WTC11 (cell line): ENCODE measurements around the gene REX1BD.

Experiments
- ATF1 ChIP-seq: sonication (generic); formaldehyde crosslinking; IDR thresholded peaks from 2 replicates; pipeline ENCODE4 v1.8.1; 2023; ENCODE audit warnings: mild to moderate bottlenecking, moderate library complexity, missing genetic modification reagents
- ELF4 ChIP-seq: sonication (generic); formaldehyde crosslinking; IDR thresholded peaks from 2 replicates; pipeline ENCODE4 v1.8.1; 2022; ENCODE audit warnings: low read depth, mild to moderate bottlenecking, moderate library complexity, missing genetic modification reagents
- KAT7 ChIP-seq: sonication (generic); formaldehyde crosslinking; IDR thresholded peaks from 2 replicates; pipeline ENCODE4 v1.8.1; 2023; ENCODE audit warnings: missing genetic modification reagents, mild to moderate bottlenecking, borderline replicate concordance
- NR2C2 ChIP-seq: sonication (generic); formaldehyde crosslinking; IDR thresholded peaks from 2 replicates; pipeline ENCODE4 v1.8.0; 2022; ENCODE audit warnings: mild to moderate bottlenecking, missing genetic modification reagents
- SOX15 ChIP-seq: fragments of 250-450 bp; sonication (Bioruptor Pico); IDR thresholded peaks from 2 replicates; pipeline ENCODE4 v1.9.0; 2021; ENCODE audit warnings: mild to moderate bottlenecking
- ZNF232 ChIP-seq: sonication (generic); formaldehyde crosslinking; IDR thresholded peaks from 2 replicates; pipeline ENCODE4 v1.8.0; 2022; ENCODE audit warnings: mild to moderate bottlenecking, missing genetic modification reagents
- ZNF263 ChIP-seq: sonication (generic); formaldehyde crosslinking; IDR thresholded peaks from 2 replicates; pipeline ENCODE4 v1.8.1; 2022; ENCODE audit warnings: low read depth, mild to moderate bottlenecking, moderate library complexity, missing genetic modification reagents
- TF ChIP-seq, protein P1 (sequence below): sonication (generic); formaldehyde crosslinking; IDR thresholded peaks from 2 replicates; pipeline ENCODE4 v1.8.0; 2023; ENCODE audit warnings: missing genetic modification reagents
- TF ChIP-seq, protein P2 (sequence below): fragments of 200-600 bp; IDR thresholded peaks from 2 replicates; pipeline ENCODE4 v1.8.0; 2022; ENCODE audit warnings: antibody characterized with exemption
- TF ChIP-seq, protein P3 (sequence below): sonication (generic); formaldehyde crosslinking; IDR thresholded peaks from 2 replicates; pipeline ENCODE4 v1.8.1; 2022; ENCODE audit warnings: low read depth, missing genetic modification reagents, borderline replicate concordance
- TF ChIP-seq, protein P4 (sequence below): sonication (generic); formaldehyde crosslinking; IDR thresholded peaks from 2 replicates; pipeline ENCODE4 v1.8.0; 2023; ENCODE audit warnings: mild to moderate bottlenecking, missing genetic modification reagents

DNA sequence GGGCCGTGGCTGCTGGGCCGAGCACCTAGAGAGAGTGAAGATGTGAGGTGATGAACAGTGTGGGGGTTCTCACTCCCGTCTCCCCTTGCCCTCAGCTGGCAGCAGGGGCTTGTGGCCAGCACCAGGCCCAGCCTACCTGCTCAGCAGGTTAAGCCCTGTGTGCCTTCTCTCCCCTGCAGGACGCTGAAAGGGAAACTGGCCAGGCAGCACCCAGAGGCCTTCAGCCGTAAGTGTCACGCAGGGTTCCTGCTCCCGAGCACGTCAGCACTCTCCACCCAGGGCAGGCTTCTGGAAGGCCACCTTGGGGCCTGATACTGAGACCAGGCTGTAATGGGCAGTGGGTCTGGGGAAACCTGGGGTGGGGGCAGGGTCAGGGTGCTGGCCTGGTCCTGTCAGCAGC lies 21.6 kb upstream of the REX1BD start:
- TF ChIP-seq ZNF263 (CRISPR knock-in tag): no peak
- no peak for TF ChIP-seq NR2C2
- TF ChIP-seq, protein P1, sequence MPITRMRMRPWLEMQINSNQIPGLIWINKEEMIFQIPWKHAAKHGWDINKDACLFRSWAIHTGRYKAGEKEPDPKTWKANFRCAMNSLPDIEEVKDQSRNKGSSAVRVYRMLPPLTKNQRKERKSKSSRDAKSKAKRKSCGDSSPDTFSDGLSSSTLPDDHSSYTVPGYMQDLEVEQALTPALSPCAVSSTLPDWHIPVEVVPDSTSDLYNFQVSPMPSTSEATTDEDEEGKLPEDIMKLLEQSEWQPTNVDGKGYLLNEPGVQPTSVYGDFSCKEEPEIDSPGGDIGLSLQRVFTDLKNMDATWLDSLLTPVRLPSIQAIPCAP (CRISPR knock-in tag): no peak
- TF ChIP-seq KAT7 (CRISPR knock-in tag): no peak
- TF ChIP-seq ATF1 (CRISPR knock-in tag): no peak
- TF ChIP-seq, protein P2, sequence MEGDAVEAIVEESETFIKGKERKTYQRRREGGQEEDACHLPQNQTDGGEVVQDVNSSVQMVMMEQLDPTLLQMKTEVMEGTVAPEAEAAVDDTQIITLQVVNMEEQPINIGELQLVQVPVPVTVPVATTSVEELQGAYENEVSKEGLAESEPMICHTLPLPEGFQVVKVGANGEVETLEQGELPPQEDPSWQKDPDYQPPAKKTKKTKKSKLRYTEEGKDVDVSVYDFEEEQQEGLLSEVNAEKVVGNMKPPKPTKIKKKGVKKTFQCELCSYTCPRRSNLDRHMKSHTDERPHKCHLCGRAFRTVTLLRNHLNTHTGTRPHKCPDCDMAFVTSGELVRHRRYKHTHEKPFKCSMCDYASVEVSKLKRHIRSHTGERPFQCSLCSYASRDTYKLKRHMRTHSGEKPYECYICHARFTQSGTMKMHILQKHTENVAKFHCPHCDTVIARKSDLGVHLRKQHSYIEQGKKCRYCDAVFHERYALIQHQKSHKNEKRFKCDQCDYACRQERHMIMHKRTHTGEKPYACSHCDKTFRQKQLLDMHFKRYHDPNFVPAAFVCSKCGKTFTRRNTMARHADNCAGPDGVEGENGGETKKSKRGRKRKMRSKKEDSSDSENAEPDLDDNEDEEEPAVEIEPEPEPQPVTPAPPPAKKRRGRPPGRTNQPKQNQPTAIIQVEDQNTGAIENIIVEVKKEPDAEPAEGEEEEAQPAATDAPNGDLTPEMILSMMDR: no peak
- TF ChIP-seq SOX15 (CRISPR knock-in tag): no peak
- no peak for TF ChIP-seq ELF4 (CRISPR knock-in tag)
- TF ChIP-seq, protein P3, sequence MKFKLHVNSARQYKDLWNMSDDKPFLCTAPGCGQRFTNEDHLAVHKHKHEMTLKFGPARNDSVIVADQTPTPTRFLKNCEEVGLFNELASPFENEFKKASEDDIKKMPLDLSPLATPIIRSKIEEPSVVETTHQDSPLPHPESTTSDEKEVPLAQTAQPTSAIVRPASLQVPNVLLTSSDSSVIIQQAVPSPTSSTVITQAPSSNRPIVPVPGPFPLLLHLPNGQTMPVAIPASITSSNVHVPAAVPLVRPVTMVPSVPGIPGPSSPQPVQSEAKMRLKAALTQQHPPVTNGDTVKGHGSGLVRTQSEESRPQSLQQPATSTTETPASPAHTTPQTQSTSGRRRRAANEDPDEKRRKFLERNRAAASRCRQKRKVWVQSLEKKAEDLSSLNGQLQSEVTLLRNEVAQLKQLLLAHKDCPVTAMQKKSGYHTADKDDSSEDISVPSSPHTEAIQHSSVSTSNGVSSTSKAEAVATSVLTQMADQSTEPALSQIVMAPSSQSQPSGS: no peak
- TF ChIP-seq, protein P4, sequence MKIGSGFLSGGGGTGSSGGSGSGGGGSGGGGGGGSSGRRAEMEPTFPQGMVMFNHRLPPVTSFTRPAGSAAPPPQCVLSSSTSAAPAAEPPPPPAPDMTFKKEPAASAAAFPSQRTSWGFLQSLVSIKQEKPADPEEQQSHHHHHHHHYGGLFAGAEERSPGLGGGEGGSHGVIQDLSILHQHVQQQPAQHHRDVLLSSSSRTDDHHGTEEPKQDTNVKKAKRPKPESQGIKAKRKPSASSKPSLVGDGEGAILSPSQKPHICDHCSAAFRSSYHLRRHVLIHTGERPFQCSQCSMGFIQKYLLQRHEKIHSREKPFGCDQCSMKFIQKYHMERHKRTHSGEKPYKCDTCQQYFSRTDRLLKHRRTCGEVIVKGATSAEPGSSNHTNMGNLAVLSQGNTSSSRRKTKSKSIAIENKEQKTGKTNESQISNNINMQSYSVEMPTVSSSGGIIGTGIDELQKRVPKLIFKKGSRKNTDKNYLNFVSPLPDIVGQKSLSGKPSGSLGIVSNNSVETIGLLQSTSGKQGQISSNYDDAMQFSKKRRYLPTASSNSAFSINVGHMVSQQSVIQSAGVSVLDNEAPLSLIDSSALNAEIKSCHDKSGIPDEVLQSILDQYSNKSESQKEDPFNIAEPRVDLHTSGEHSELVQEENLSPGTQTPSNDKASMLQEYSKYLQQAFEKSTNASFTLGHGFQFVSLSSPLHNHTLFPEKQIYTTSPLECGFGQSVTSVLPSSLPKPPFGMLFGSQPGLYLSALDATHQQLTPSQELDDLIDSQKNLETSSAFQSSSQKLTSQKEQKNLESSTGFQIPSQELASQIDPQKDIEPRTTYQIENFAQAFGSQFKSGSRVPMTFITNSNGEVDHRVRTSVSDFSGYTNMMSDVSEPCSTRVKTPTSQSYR (CRISPR knock-in tag): no peak
- TF ChIP-seq ZNF232 (CRISPR knock-in tag): no peak
